Renal pelvis (tissue), 12 donors: ENCODE results near the gene DHCR7. TPM values are rescaled to one million over a fixed set of nuclear protein-coding genes. Genes with fewer than 3 reads are reported as not detected.

ENCODE experiments used
- DNase-seq: peaks from one replicate; pipeline ENCODE4 v3.0.0-alpha.2; 2013
- long read RNA-seq, 16 experiments: transcript quantifications; one replicate each; lab custom pipeline, GENCODE V29; 2026
- polyA plus RNA-seq, 3 donors: library from polyadenylated mRNA; unstranded; fragments of 120-200 nt; gene quantifications; one replicate each; pipeline ENCODE4 v1.2.1, GENCODE V29; 2013; ENCODE audit not compliant: insufficient read length in 3 of 3

The DHCR7 gene, protein sequence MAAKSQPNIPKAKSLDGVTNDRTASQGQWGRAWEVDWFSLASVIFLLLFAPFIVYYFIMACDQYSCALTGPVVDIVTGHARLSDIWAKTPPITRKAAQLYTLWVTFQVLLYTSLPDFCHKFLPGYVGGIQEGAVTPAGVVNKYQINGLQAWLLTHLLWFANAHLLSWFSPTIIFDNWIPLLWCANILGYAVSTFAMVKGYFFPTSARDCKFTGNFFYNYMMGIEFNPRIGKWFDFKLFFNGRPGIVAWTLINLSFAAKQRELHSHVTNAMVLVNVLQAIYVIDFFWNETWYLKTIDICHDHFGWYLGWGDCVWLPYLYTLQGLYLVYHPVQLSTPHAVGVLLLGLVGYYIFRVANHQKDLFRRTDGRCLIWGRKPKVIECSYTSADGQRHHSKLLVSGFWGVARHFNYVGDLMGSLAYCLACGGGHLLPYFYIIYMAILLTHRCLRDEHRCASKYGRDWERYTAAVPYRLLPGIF
- polyA plus RNA-seq: 10 to 100 TPM; 43.7 to 49.4 (median 46.0) TPM
- long read RNA-seq, donor 1, transcript DHCR7-201 (9 exons, 2,666 nt): major isoform, 8 of 9 reads
- long read RNA-seq, donor 1, partial matches to known transcripts: 0 of 9 reads
- long read RNA-seq, donor 1, other reads (novel, unspliced or antisense): 0 of 9 reads
- long read RNA-seq, donor 2, transcript DHCR7-201 (9 exons, 2,666 nt): major isoform, 14 of 26 reads
- long read RNA-seq, donor 2, partial matches to known transcripts: 10 of 26 reads
- long read RNA-seq, donor 2, other reads (novel, unspliced or antisense): 0 of 26 reads
- long read RNA-seq, donor 3, transcript DHCR7-201 (9 exons, 2,666 nt): major isoform, 10 of 12 reads
- long read RNA-seq, donor 3, partial matches to known transcripts: 0 of 12 reads
- long read RNA-seq, donor 3, other reads (novel, unspliced or antisense): 0 of 12 reads
- long read RNA-seq, donor 4, partial matches to known transcripts: 10 of 13 reads
- long read RNA-seq, donor 4, other reads (novel, unspliced or antisense): 0 of 13 reads
- long read RNA-seq, donor 5, transcript DHCR7-201 (9 exons, 2,666 nt): major isoform, 6 of 6 reads
- long read RNA-seq, donor 5, partial matches to known transcripts: 0 of 6 reads
- long read RNA-seq, donor 5, other reads (novel, unspliced or antisense): 0 of 6 reads
- long read RNA-seq, donor 6, transcript DHCR7-201 (9 exons, 2,666 nt): major isoform, 14 of 20 reads
- long read RNA-seq, donor 6, partial matches to known transcripts: 5 of 20 reads
- long read RNA-seq, donor 6, other reads (novel, unspliced or antisense): 0 of 20 reads
- long read RNA-seq, donor 7, transcript DHCR7-201 (9 exons, 2,666 nt): major isoform, 12 of 18 reads
- long read RNA-seq, donor 7, partial matches to known transcripts: 5 of 18 reads
- long read RNA-seq, donor 7, other reads (novel, unspliced or antisense): 0 of 18 reads
- long read RNA-seq, donor 8, partial matches to known transcripts: 0 of 2 reads
- long read RNA-seq, donor 8, other reads (novel, unspliced or antisense): 0 of 2 reads
- long read RNA-seq, donor 9, transcript DHCR7-201 (9 exons, 2,666 nt): major isoform, 10 of 23 reads
- long read RNA-seq, donor 9, partial matches to known transcripts: 13 of 23 reads
- long read RNA-seq, donor 9, other reads (novel, unspliced or antisense): 0 of 23 reads
- long read RNA-seq, donor 10, transcript DHCR7-201 (9 exons, 2,666 nt): major isoform, 9 of 38 reads
- long read RNA-seq, donor 10, partial matches to known transcripts: 27 of 38 reads
- long read RNA-seq, donor 10, other reads (novel, unspliced or antisense): 0 of 38 reads
- long read RNA-seq, donor 11, partial matches to known transcripts: 0 of 6 reads
- long read RNA-seq, donor 11, other reads (novel, unspliced or antisense): 0 of 6 reads
- long read RNA-seq, donor 12, transcript DHCR7-201 (9 exons, 2,666 nt): major isoform, 11 of 13 reads
- long read RNA-seq, donor 12, partial matches to known transcripts: 0 of 13 reads
- long read RNA-seq, donor 12, other reads (novel, unspliced or antisense): 0 of 13 reads
- long read RNA-seq, donor 13, partial matches to known transcripts: 0 of 4 reads
- long read RNA-seq, donor 13, other reads (novel, unspliced or antisense): 0 of 4 reads
- long read RNA-seq, donor 14: 0 reads
- long read RNA-seq, donor 15, transcript DHCR7-201 (9 exons, 2,666 nt): major isoform, 9 of 9 reads
- long read RNA-seq, donor 15, partial matches to known transcripts: 0 of 9 reads
- long read RNA-seq, donor 15, other reads (novel, unspliced or antisense): 0 of 9 reads
- long read RNA-seq, donor 16, transcript DHCR7-201 (9 exons, 2,666 nt): major isoform, 13 of 21 reads
- long read RNA-seq, donor 16, partial matches to known transcripts: 5 of 21 reads
- long read RNA-seq, donor 16, other reads (novel, unspliced or antisense): 0 of 21 reads

DNA sequence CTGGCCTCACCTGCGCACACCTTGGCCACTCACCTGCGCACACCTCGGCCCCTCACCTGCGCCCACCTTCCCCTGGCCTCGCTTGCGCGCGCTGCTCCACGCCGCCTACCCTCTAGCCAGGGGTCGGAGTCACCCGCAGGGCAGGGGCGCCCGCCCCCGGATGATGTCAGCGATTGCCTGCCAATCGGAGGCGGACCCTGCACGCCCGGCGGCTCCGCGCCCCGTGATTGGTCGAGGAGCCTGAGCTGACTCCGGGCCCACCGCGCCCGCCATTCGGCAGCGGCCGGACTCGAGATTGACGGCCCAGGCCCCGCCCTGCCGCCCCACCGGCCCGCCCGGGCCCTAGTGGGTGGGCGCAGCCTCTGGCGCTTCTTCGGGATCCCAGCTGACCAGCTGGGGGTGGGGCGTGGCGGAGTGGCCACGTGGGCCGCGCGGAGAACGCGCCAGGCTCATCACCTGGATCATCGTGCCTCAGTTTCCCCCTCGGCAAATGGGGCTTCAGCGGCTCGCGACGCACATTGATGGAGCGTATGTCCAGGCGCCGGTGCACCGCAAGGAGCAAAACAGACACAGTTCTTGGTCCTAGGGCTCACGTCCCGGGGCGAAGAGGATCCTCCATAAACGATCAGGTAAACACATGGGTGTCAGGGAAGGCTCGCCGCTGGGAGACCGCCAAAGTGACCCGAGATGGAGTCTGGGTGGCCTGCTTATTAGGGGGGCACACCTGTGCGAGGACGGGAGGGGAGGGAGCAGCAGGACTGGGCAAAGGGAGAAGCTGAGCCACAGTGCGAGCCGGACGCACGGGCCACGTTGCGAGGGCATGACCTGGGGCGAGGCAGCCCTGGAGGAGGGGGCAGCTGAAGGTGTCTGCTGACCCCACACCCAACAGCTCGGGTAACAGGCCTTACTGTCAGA, at the start of gene DHCR7:
DHCR7 (minus strand) TSS at position 137 of the 915 bp plus-strand sequence. CDS start 3,441 bp downstream, outside the sequence.
- peak; percentile 95 for DNase-seq

- no peak for DNase-seq
Observed at GRCh38 chr11:71496421-71496820, 48.2 kb upstream of the DHCR7 start.

- DNase-seq: no peak
Observed at GRCh38 chr11:71495286-71496230, 47.4 kb upstream of the DHCR7 start.

DNA sequence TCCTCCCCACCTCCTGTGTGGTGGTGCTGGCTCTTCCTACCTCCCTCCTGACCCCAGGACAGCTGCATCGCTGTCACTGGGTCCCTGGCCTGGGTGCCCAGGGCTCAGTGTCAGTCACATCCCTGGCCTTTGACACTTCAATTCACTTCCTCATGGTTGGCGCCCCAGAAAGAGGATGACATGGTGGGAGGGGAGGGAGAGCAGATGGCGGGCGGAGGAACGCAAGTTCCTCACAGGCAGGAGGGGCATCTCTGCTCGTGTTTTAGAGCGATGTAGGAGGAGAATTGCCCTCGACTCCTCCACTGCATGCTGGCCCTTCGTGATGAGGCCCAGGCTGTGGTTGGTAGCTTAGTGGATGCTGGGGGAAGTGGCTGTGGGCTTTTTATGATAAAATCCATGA, 43.7 kb upstream of the DHCR7 start:
- DNase-seq: no peak

GRCh38 chr11:71491531-71491930, 43.3 kb upstream of the DHCR7 start:
- DNase-seq: no peak

DNA sequence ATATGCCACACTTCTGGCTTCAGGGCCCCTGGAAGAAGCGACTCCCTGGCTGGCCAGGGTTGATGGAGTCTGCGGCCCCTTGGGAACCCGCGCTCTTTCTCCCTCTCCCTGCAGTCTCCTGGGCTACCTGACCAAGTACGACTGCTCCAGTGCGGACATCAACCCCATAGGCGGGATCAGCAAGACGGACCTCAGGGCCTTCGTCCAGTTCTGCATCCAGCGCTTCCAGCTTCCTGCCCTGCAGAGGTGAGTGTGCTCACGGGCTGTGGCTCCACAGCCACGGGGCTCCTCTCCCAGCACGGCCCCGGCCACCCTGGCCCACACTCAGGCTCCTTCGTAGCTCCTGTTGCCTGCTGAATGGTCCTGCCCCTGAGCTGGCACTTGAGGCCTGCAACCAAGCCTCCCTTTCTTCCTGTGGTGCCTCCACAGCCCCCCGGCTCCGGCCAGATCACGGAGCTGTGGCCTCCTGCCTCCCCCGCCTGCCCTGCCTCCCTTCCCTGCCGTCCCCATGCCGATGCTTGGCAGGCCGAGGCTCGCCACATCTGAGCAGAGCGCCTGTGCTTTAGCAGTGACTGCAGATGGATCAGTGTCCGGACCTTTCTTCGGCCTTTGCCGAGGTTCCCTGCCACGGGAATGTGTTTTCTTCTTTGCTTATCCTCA, 42.7 kb upstream of the DHCR7 start:
- no peak for DNase-seq

DNA sequence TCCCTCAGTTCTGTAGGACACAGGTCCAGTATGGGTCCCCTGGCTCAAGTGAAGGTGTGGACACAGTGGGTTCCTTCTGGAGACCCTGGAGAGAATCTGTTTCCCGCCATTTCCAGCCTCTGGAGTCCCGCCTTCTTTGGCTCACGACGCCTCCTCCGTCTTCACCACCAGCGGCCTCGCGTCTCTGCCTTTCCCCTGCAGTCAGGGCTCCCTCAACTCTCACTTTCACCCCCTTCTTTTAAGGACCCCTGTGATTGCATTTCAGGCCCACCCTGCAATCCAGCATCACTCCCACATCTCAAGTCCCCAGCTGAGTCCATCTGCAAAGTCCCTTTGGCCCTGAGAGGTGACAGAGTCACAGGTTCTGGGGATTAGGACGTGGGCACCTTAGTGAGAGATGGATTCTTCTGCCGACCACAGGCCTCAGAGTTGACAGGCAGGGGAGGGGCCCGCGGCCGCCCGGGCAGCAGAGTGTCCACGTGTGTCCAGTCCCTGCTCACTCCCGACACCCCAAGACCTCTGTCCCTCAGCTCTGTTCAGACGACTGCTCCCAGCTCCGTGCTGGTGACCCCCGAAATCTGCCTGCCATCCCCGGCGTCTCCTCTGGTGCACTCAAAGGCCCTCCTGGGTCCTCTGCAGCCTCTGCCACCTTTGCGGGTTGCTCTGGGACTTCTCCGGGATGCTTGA, 42.0 kb upstream of the DHCR7 start:
- no peak for DNase-seq

DNA sequence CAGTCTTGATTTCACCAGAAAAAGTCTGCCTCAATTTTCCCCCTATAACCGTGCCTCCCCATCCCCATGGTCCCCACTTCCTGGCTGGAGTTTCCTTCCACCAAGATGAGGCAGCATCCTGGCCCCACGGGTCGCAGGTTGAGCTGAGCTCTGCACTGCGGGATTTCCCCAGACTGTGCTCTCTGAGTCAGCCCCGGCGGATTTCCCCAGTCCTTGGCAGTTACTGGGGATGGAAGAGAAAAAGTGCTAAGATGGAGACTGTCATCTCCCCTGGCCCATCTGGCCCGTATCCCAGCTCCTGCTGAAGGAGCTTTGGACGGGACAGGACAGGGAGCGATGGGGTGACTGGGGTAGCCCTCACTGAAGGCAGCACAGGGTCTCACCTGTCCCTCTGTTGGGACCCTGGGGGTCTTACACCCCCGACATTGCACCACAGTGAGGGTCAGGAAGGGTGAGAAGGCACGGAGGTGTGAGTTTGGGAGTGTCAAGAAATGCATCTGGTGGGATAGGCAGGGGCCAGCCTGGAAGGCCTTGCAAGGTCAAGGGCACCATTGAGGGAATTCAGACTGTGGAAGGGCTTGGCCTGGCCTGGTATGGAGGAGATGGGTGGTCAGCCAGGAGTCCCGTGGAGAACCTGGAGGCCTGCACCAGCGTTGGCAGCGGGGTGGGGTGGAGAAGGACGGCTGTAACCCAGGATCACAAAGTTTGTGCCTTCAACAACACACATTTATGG, 41.3 kb upstream of the DHCR7 start:
- DNase-seq: no peak

- DNase-seq: no peak
Observed at GRCh38 chr11:71488681-71489270, 40.6 kb upstream of the DHCR7 start.

- no peak for DNase-seq
Observed at GRCh38 chr11:71486320-71486719, 38.1 kb upstream of the DHCR7 start.

GRCh38 chr11:71485466-71485865, 37.3 kb upstream of the DHCR7 start:
- no peak for DNase-seq

DNA sequence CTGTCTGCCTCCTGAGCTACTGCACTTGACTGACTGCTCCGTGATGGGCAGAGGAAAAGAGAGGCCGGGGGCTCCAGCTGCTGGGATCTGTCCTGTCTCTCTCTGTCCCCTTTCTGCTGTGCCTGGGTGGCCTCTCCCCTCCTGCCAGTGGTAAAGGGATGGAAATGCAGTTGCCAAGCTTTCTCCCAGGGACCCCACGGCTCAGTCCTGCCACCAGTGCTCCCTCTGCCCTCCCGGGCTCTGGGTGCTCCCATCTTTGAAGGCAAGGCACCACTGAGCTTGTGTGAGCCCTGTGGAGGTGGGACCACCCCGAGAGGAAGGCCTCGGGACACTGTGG, 36.8 kb upstream of the DHCR7 start:
- DNase-seq: no peak

GRCh38 chr11:71484248-71485062, 36.3 kb upstream of the DHCR7 start:
- no peak for DNase-seq

GRCh38 chr11:71483692-71484091, 35.5 kb upstream of the DHCR7 start:
- DNase-seq: no peak
